Measurements from ENCODE around the gene MAP3K1.

DNA sequence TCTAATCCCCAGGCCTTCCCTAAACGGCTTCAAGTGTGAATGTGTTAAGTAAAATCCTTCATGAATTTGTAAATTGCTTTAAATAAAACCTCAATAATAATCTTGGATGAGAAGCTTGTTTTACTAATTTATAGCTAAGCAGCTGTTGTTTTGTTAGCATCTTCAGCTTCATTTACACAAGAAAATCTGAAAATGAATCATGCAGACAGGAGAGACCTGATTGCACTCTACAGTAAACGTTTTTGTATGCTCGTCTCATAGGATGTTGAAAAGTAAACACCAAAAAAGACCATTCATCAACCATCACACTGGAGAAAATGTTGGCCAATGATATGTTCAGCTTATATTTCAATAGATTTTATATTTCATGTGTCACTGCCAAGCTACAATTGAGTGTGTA, 40.4 kb upstream of the MAP3K1 start:
- TF ChIP-seq GATA3 (IDR thresholded peaks at IDR 0.05; ENCODE audit: low read depth, low read length) (no peak), GATA2 (IDR thresholded peaks at IDR 0.05; ENCODE audit: low read depth, low read length) (no peak)

All from SH-SY5Y (cell line).